GM12865 (cell line): Measurements from ENCODE around the gene SCNN1A.
A peak's percentile ranks its signal among the peaks of the same experiment; 100 is the strongest.

ENCODE experiments used
- DNase-seq: peaks from one replicate; pipeline ENCODE4 v3.0.0; 2010; ENCODE audit warnings: low read depth
- H3K4me3 ChIP-seq: 2 replicates; pipeline ENCODE4 v1.5.1; 2011; ENCODE audit warnings: mild to moderate bottlenecking, low read depth, low read length, control low read depth
- TF ChIP-seq, protein P1 (sequence below): IDR thresholded peaks from 2 replicates; pipeline ENCODE4 v1.5.1; 2011; ENCODE audit warnings: low read length, control low read depth, low read depth, inconsistent platforms; ENCODE audit not compliant: insufficient read depth; ENCODE audit errors: missing control alignments

SCNN1A gene

DNA sequence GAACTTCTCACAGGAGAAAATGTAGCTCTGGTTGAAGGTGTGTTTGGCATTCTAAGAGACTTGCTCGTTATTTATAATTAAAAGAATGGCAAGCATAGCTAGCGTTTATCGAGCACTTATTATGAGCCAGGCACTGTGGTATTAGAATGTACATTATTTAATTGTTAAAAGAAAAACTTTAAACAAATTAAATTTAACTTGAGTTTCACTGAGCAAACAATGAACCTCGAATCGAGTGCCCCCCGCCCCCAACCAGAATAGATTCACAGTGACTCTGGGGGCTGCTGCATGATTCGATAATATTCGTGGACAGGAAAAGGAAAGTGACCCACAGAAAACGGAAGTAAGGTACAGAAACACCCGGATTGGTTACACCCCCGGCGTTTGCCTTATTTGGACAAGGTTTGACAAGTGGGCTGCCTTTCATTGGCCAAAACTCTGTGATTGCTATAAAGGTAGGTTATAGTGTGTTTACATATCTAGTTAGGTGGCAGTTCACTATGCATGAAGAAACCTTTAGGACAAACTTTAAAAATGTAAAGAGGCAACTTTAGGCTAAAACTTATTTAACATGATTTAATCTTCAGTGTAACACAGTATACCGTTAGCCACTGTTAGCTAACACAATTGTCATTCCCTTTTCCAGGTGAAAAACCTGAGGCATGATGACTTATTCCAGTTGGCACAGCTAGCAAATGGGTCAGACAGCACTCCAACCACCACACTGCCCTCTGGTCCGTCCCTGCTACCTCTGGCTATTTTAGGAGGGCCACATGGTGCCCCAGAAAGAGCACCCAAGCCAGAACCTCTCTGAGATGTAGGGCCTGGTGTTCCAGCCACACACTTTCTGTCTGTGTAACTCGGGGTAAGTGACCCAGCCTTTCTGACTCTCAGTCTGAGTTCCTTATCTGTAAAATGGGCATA lies 7.1 kb downstream of the SCNN1A start:
- TF ChIP-seq, protein P1, sequence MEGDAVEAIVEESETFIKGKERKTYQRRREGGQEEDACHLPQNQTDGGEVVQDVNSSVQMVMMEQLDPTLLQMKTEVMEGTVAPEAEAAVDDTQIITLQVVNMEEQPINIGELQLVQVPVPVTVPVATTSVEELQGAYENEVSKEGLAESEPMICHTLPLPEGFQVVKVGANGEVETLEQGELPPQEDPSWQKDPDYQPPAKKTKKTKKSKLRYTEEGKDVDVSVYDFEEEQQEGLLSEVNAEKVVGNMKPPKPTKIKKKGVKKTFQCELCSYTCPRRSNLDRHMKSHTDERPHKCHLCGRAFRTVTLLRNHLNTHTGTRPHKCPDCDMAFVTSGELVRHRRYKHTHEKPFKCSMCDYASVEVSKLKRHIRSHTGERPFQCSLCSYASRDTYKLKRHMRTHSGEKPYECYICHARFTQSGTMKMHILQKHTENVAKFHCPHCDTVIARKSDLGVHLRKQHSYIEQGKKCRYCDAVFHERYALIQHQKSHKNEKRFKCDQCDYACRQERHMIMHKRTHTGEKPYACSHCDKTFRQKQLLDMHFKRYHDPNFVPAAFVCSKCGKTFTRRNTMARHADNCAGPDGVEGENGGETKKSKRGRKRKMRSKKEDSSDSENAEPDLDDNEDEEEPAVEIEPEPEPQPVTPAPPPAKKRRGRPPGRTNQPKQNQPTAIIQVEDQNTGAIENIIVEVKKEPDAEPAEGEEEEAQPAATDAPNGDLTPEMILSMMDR, result no peak
- peak; percentile 37 for DNase-seq
- no peak overlapping the region for H3K4me3 ChIP-seq

DNA sequence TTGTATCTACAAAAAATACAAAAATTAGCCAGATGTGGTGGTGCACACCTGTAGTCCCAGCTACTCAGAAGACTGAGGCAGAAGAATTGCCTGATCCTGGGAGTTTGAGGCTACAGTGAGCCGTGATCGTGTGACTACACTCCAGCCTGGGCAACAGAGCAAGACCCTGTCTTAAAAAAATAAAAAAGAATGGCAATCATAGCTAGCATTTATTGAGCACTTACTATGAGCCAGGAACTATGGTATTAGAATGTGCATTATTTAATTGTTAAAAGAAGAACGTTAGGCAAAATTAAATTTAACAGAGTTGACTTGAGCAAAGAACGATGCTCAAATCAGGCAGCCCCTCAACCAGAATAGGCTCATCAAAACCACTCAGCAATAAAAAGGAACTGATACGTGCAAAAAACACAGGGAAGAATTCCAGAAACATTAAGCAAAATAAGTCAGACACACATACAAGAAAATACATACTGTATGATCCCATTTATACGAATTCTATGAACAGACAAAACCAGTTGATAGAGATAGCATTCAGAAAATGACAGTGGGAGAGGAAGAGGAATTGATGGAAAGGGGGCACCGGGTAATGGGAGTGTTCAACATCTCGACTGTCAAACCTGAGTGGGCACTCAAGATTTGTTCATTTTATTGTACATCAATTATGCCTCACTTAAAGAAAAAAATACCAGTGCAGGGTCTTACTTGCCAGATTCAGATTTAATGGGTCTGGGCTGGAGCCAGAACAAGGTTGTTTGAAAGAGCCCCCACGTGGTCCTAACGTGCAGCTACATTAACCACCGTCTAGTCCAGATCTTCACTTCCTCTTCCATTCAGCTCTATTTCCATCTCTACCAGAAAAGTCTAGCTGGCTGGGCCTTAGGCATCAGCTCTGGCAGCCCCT lies 8.0 kb downstream of the SCNN1A start:
- TF ChIP-seq, protein P1, result peak; percentile 20
- DNase-seq, result peak; percentile 63

DNA sequence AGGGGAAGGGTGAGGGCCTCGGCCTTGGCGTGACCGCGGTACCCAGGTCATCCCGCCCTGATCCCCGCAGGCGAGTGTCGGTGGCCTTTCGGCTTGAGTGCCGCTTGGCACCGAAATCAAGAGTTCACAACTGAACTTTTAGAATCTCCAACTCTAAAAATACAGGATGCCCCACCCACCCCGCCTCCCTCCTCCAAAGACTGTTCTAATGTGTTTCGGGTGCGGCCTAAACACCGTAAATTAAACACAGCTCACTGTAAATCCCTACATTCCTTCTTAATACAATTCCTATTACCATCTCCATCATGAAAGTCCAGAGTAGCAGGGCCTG lies 11.4 kb downstream of the SCNN1A start:
- TF ChIP-seq, protein P1, result no peak
- no peak for DNase-seq
- H3K4me3 ChIP-seq, result no peak overlapping the region

More for the DNA sequence above, 8.0 kb downstream of the SCNN1A start:
- H3K4me3 ChIP-seq, result no peak overlapping the region

DNA sequence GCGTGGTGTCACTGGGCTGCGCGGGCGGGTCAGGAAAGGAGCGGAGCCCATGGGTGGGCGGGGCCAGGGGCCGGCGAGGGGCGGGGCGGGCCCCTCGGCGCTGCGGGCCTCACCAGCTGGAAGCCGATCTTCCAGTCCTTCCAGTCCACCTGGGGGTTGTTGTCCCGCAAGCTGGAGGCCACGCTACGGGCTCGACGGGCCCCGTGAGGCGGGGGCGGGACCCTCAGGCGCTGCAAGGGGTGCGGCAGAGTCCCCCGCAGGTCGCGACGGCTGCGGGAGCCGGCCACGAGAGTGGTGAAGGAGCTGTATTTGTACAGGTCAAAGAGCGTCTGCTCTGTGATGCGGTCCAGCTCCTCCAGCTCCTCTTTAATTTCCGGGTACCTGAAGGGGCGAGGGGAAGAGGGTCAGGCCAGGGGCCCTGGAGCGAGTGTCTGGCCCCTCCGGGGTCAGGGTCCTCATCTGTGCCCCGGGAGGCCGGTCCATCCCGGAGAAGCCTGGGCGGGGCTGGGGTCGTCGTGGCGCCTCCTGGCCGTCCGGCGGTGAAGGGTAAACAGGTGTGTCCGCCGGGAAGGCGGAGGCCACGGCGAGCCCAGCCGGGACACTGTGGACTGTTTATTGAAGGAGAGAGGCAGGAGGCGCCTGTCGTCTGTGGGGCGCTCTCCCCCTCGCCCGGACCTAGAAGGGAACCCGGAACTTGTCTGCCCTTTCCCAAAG lies 11.9 kb downstream of the SCNN1A start:
- TF ChIP-seq, protein P1, result no peak
- peak overlapping the region; percentile 34 for H3K4me3 ChIP-seq
- peak; percentile 27 for DNase-seq

DNA sequence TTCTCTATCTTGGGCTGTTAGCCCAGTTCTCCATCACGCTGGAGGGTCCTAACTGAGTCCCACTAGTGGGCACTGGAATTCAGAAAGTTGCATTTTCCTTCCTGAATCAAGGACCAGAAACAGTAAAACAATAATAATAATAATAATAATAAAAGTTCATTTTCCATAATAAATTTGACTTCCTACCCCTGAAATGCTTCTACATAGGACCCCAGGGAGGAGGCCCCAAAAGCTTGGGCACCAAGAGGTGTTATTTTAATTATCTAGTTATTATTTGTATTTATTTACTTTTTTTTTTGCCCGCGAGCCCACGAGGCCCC lies 12.4 kb downstream of the SCNN1A start:
- peak overlapping the region; percentile 30 for H3K4me3 ChIP-seq
- TF ChIP-seq, protein P1, result no peak
- no peak for DNase-seq

DNA sequence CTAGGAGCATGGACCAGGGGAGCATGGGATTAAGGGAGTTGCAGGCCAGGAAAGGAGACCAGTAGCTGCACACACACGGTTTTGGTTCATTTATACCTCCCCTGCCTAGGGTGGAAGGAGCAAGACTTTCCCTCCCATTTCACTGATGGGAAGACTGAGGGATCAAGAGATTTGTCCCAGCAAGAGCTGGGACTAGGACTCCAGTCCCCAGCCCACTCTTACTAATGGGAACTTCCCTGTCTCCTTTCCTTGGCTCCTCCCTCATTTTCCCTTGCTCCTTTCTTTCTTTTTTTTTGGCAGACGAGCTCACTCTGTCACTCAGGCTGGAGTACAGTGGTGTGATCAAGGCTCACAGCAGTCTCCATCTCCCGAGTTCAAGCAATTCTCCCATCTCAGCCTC lies 13.0 kb downstream of the SCNN1A start:
- no peak overlapping the region for H3K4me3 ChIP-seq
- TF ChIP-seq, protein P1, result no peak
- no peak for DNase-seq
